GM12864 (cell line): ENCODE results near the gene KIAA1217.

ENCODE experiments used
- DNase-seq: peaks from one replicate; pipeline ENCODE4 v3.0.0-alpha.2; 2011; ENCODE audit warnings: low read depth
- H3K4me3 ChIP-seq: 2 replicates; pipeline ENCODE4 v1.5.1; 2011; ENCODE audit warnings: mild to moderate bottlenecking, low read depth, low read length, control low read depth
- CTCF ChIP-seq: IDR thresholded peaks from 2 replicates; pipeline ENCODE4 v1.5.1; 2011; ENCODE audit warnings: low read depth, mild to moderate bottlenecking, moderate library complexity, low read length, control low read depth, inconsistent platforms; ENCODE audit errors: missing control alignments

Gene KIAA1217

GRCh38 chr10:24494236-24494635 is 285.3 kb downstream of the KIAA1217 start:
- no peak for TF ChIP-seq CTCF
- no peak overlapping the region for H3K4me3 ChIP-seq

GRCh38 chr10:24494777-24495176 is 285.8 kb downstream of the KIAA1217 start:
- H3K4me3 ChIP-seq, result no peak overlapping the region
- DNase-seq, result no peak
- no peak for TF ChIP-seq CTCF

More at GRCh38 chr10:24494236-24494635, 285.3 kb downstream of the KIAA1217 start:
- DNase-seq, result no peak

- no peak for TF ChIP-seq CTCF
- DNase-seq, result no peak
These were observed 286.9 kb downstream of the KIAA1217 start for GRCh38 chr10:24495666-24496460.

GRCh38 chr10:24496906-24497305 is 288.0 kb downstream of the KIAA1217 start:
- no peak for DNase-seq
- no peak for TF ChIP-seq CTCF
- H3K4me3 ChIP-seq, result no peak overlapping the region

More at GRCh38 chr10:24495666-24496460, 286.9 kb downstream of the KIAA1217 start:
- no peak overlapping the region for H3K4me3 ChIP-seq

GRCh38 chr10:24501056-24501711 is 292.2 kb downstream of the KIAA1217 start:
- H3K4me3 ChIP-seq, result no peak overlapping the region
- DNase-seq, result no peak
- TF ChIP-seq CTCF, result no peak

GRCh38 chr10:24502006-24502405 is 293.1 kb downstream of the KIAA1217 start:
- no peak for DNase-seq
- no peak overlapping the region for H3K4me3 ChIP-seq
- TF ChIP-seq CTCF, result no peak
